Measurements from ENCODE around the gene CELF2. TPM values are rescaled to one million over a fixed set of nuclear protein-coding genes. Genes with fewer than 3 reads are reported as not detected.

The CELF2 gene
- total and polyA plus RNA-seq, 2 of the 4 experiments (the other 2 are of a cell fraction), result 3.5 to 6.6 TPM

DNA sequence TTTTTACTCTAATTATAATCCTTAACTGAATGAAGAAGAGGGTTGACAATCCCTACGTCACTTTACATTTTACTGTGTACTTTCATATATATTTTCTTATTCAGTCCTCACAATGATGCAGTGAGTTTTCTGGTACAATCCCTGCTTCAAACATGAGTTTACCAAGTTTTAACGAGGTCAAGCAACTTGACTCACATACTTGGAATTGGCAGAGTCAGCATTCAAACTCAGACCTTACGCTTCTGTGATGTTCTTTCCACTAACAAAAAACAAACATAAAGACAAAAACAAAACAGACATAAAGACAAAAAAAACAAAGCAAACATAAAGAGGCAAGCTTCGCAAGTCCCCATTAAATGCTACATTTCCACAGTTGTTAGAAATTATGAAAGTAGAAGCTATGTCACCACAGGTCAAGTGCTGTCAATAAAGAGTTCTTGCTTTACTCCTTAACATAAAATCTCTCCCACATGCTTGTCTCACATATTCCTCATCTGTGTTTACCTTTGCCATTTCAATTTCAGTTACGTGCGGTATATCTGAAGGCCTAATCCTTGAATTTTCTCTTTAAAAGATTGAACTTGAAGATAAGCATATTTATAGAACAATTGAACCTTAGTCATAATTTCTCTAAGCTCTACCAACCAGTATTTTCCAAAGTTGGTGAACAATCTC lies 217.3 kb downstream of the CELF2 start:
- H2AFZ ChIP-seq (replicated peaks; ENCODE audit: low read length, poor library complexity), result no peak overlapping the region
- H2BK5ac ChIP-seq (ENCODE audit: low read depth, low read length, poor library complexity, severe bottlenecking), result no peak overlapping the region
- H4K91ac ChIP-seq (ENCODE audit: insufficient read depth, low read depth, low read length), result no peak overlapping the region
- no peaks in the 10 kb centered on the region for H3K9me1 ChIP-seq (ENCODE audit: insufficient read depth, low read length)
- in situ Hi-C loops (cut with MboI; ENCODE audit: low sequenced_read_pairs), result no loop called here
- dilution Hi-C loops (cut with HindIII; ENCODE audit: low sequenced_read_pairs, unreplicated experiment), result no loop called here
- no peak overlapping the region for H2BK15ac ChIP-seq (ENCODE audit: low read depth, low read length)
- H3K9ac ChIP-seq (ENCODE audit: low read depth, low read length), result no peak overlapping the region
- intact Hi-C loops (cut with micrococcal nuclease), result no loop called here
- no peaks in the 10 kb centered on the region for H3K4me1 ChIP-seq (ENCODE audit: control insufficient read depth, insufficient read depth, low read length)
- H3K4me2 ChIP-seq (ENCODE audit: low read depth, low read length), result no peak overlapping the region
- no peak for DNase-seq
- H2AK9ac ChIP-seq (replicated peaks; ENCODE audit: low read depth, low read length, poor library complexity), result no peak overlapping the region
- TF ChIP-seq MAFK (IDR thresholded peaks at IDR 0.05; ENCODE audit: low read depth, low read length), result no peak
- no peak for TF ChIP-seq POLR2A (IDR thresholded peaks at IDR 0.05; ENCODE audit: low read depth, low read length)
- no peak for TF ChIP-seq CHD1 (IDR thresholded peaks at IDR 0.05; ENCODE audit: low read depth, low read length)
- WGBS, 2 experiments (ENCODE audit: extremely low coverage in 2 of 2, insufficient read length in 1 of 2), result 83% methylated on average over 2 of the region's 6 CpGs; no CpG with 5 or more reads in 1 of the 2 experiments
- H3K9me3 ChIP-seq (ENCODE audit: control insufficient read depth, insufficient read depth, low read length), result no peaks in the 10 kb centered on the region
- H3K14ac ChIP-seq (replicated peaks; ENCODE audit: low read depth, low read length), result no peak overlapping the region
- no peak overlapping the region for H3K4ac ChIP-seq (ENCODE audit: low read depth, low read length)
- no peak overlapping the region for H3K18ac ChIP-seq (ENCODE audit: low read depth, low read length)
- no TSS peak for BruUV-seq (replicated peaks)
- H2AK5ac ChIP-seq (ENCODE audit: low read depth, low read length), result no peak overlapping the region
- no peak overlapping the region for H3K4me3 ChIP-seq (ENCODE audit: insufficient read depth, low read depth, low read length)
- no peak overlapping the region for H3K56ac ChIP-seq (ENCODE audit: extremely low read depth, insufficient read depth, low read length)
- no peak for ATAC-seq (ENCODE audit: low read depth)
- H4K8ac ChIP-seq (ENCODE audit: low read depth in 2 of 2, low read length in 2 of 2), result no peak overlapping the region
- ChIA-PET CTCF (no interaction called here), POLR2A (ENCODE audit: unreplicated experiment) (no interaction called here)
- H2BK20ac ChIP-seq (ENCODE audit: low read depth, low read length), result no peak overlapping the region
- H2BK120ac ChIP-seq (ENCODE audit: low read depth, low read length), result no peak overlapping the region
- no peaks in the 10 kb centered on the region for H3K27me3 ChIP-seq (ENCODE audit: control insufficient read depth, insufficient read depth, low read length)
- no peak overlapping the region for H3K27ac ChIP-seq (ENCODE audit: insufficient read depth, low read length)
- H4K5ac ChIP-seq (ENCODE audit: low read depth, low read length), result no peak overlapping the region
- no peaks in the 10 kb centered on the region for H3K36me3 ChIP-seq (ENCODE audit: control insufficient read depth, insufficient read depth, low read length)
- no peaks in the 10 kb centered on the region for H4K20me1 ChIP-seq (ENCODE audit: insufficient read depth, low read length)
- H3K23ac ChIP-seq (ENCODE audit: low read depth, low read length), result no peak overlapping the region
- no peaks in the 10 kb centered on the region for H3K79me1 ChIP-seq (ENCODE audit: low read depth in 1 of 2, low read length in 2 of 2)
